Tibial nerve (tissue), 4 donors: Measurements from ENCODE around the gene APLNR. TPM values are rescaled to one million over a fixed set of nuclear protein-coding genes. Genes with fewer than 3 reads are reported as not detected.

Experiments
- DNase-seq, 2 donors: peaks; one replicate each; pipeline ENCODE4 v3.0.0-alpha.2; 2019; ENCODE audit warnings: low spot score in 2 of 2
- H3K27ac ChIP-seq, 4 donors: fragments of 200-600 bp; sonication (generic) in 3 of 4; one replicate each; pipeline ENCODE4 v1.5.1; 2017 to 2019; ENCODE audit warnings: mild to moderate bottlenecking in 1 of 4
- H3K27me3 ChIP-seq, 2 donors: fragments of 200-600 bp; sonication (generic) in 1 of 2; one replicate each; pipeline versions ENCODE4 v1.5.1 to v1.6.0; 2017 to 2019
- H3K36me3 ChIP-seq, 3 donors: fragments of 200-600 bp; sonication (generic); one replicate each; pipeline ENCODE4 v1.5.1; 2018 to 2019
- H3K4me1 ChIP-seq, 4 donors: fragments of 200-600 bp; sonication (generic) in 3 of 4; one replicate each; pipeline ENCODE4 v1.5.1; 2017 to 2019
- H3K4me3 ChIP-seq, 4 donors: fragments of 200-600 bp; sonication (generic) in 3 of 4; one replicate each; pipeline ENCODE4 v1.5.1; 2017 to 2019; ENCODE audit warnings: mild to moderate bottlenecking in 1 of 4, moderate library complexity in 1 of 4
- H3K9me3 ChIP-seq, 4 donors: fragments of 200-600 bp; sonication (generic) in 3 of 4; one replicate each; pipeline ENCODE4 v1.5.1; 2017 to 2019
- CTCF ChIP-seq, 5 experiments: fragments of 200-600 bp in 3 of 5; fragments of 450-650 bp in 2 of 5; sonication (generic) in 3 of 5; IDR thresholded peaks; one replicate each; pipeline ENCODE4 v1.5.1; 2016 to 2019; ENCODE audit warnings: antibody characterized with exemption in 5 of 5, mild to moderate bottlenecking in 3 of 5, moderate library complexity in 2 of 5
- EP300 ChIP-seq, 2 donors: sonication (generic); formaldehyde crosslinking; IDR thresholded peaks; one replicate each; pipeline ENCODE4 v1.6.1; 2017; ENCODE audit warnings: antibody characterized with exemption in 2 of 2, mild to moderate bottlenecking in 1 of 2
- POLR2A ChIP-seq, 2 donors: fragments of 450-650 bp; IDR thresholded peaks; one replicate each; pipeline ENCODE4 v1.6.1; 2017; ENCODE audit warnings: antibody characterized with exemption in 2 of 2, mild to moderate bottlenecking in 2 of 2, moderate library complexity in 2 of 2
- WGBS, 2 donors: methylation state at CpG; one replicate each; pipeline ENCODE4 v1.1.5; 2018; 5-methylcytosine and 5-hydroxymethylcytosine counted together
- total RNA-seq, 4 donors: library from RNA; depleted of rRNA; stranded (reverse); fragments of >200 nt; gene quantifications; one replicate each; pipeline ENCODE4 v1.1.0, GENCODE V29; 2016

APLNR gene
- total RNA-seq, 4 donors from 2014 or later = 0.63 to 12.9 (median 2.0) TPM

- H3K9me3 ChIP-seq = no peaks in the 10 kb centered on the region
Observed at GRCh38 chr11:57210781-57211180, 26.3 kb downstream of the APLNR start.

GRCh38 chr11:57207168-57207567 lies 29.9 kb downstream of the APLNR start:
- Histone ChIP-seq H3K27me3 (no peaks in the 10 kb centered on the region), H3K4me3 (no peak overlapping the region), H3K36me3 (no peaks in the 10 kb centered on the region), H3K9me3 (no peaks in the 10 kb centered on the region), H3K27ac (no peak overlapping the region), H3K4me1 (peaks cover 0 to 19% (median 4%) of the 10 kb centered on the region in 4 donors)
- TF ChIP-seq POLR2A (IDR thresholded peaks at IDR 0.05) (no peak), EP300 (IDR thresholded peaks at IDR 0.05) (no peak), CTCF (IDR thresholded peaks at IDR 0.05) (no peak)
- DNase-seq = no peak
- WGBS, 2 donors = 61 to 73% methylated on average over 6 of the region's 6 CpGs

More at GRCh38 chr11:57210781-57211180, 26.3 kb downstream of the APLNR start:
- 34 to 45% methylated on average over 7 of the region's 7 CpGs for WGBS, 2 donors
- H3K4me3 ChIP-seq = no peak overlapping the region
- H3K4me1 ChIP-seq = peaks cover 0 to 10% (median 4%) of the 10 kb centered on the region in 4 donors
- no peaks in the 10 kb centered on the region for H3K27me3 ChIP-seq
- H3K36me3 ChIP-seq = no peaks in the 10 kb centered on the region
- H3K27ac ChIP-seq = no peak overlapping the region
- no peak for TF ChIP-seq CTCF (IDR thresholded peaks at IDR 0.05)
- TF ChIP-seq EP300 (IDR thresholded peaks at IDR 0.05) = peak in 1 of 2 donors; percentile 22
- DNase-seq = no peak

GRCh38 chr11:57205041-57205641 lies 31.9 kb downstream of the APLNR start:
- H3K9me3 ChIP-seq = no peaks in the 10 kb centered on the region
- no peak for DNase-seq
- no peak overlapping the region for H3K27ac ChIP-seq
- no peak overlapping the region for H3K4me3 ChIP-seq
- H3K36me3 ChIP-seq = no peaks in the 10 kb centered on the region
- H3K27me3 ChIP-seq = no peaks in the 10 kb centered on the region
- 35 to 40% methylated on average over 3 of the region's 3 CpGs for WGBS, 2 donors
- TF ChIP-seq CTCF (IDR thresholded peaks at IDR 0.05) (no peak), EP300 (IDR thresholded peaks at IDR 0.05) (no peak), POLR2A (IDR thresholded peaks at IDR 0.05) (no peak)
- peaks cover 0 to 38% (median 5%) of the 10 kb centered on the region in 4 donors for H3K4me1 ChIP-seq

- no peak for DNase-seq
- Histone ChIP-seq H3K4me1 (peaks cover 0 to 39% (median 5%) of the 10 kb centered on the region in 4 donors), H3K27ac (no peak overlapping the region), H3K36me3 (no peaks in the 10 kb centered on the region), H3K4me3 (no peak overlapping the region), H3K27me3 (no peaks in the 10 kb centered on the region), H3K9me3 (no peaks in the 10 kb centered on the region)
- TF ChIP-seq CTCF (IDR thresholded peaks at IDR 0.05) (no peak), POLR2A (IDR thresholded peaks at IDR 0.05) (no peak), EP300 (IDR thresholded peaks at IDR 0.05) (no peak)
- 62 to 73% methylated on average over 7 of the region's 7 CpGs for whole genome bisulfite sequencing, 2 donors
Observed at GRCh38 chr11:57203882-57204480, 33.1 kb downstream of the APLNR start.

GRCh38 chr11:57203359-57203758 lies 33.7 kb downstream of the APLNR start:
- Histone ChIP-seq H3K9me3 (no peaks in the 10 kb centered on the region), H3K4me1 (peaks cover 0 to 39% (median 5%) of the 10 kb centered on the region in 4 donors), H3K27ac (no peak overlapping the region), H3K27me3 (no peaks in the 10 kb centered on the region), H3K36me3 (no peaks in the 10 kb centered on the region), H3K4me3 (no peak overlapping the region)
- TF ChIP-seq CTCF (IDR thresholded peaks at IDR 0.05) = no peak
- TF ChIP-seq EP300 (IDR thresholded peaks at IDR 0.05) = peak in 1 of 2 donors; percentile 58
- TF ChIP-seq POLR2A (IDR thresholded peaks at IDR 0.05) = no peak
- WGBS, 2 donors = 22% methylated on average over 3 of the region's 3 CpGs
- DNase-seq = peak; percentile 25 to 56
